Measurements from ENCODE around the gene OR6C68.
"Not testable (repeated sequence)": the region's sequence is repeated elsewhere in the genome, so short reads cannot be mapped to it uniquely, and the experiment has no call there.

OR6C68 gene

GRCh38 chr12:55492078-55492477, at the start of gene OR6C68:
Gene OR6C68 (plus strand): TSS chr12:55492378. CDS start chr12:55492378, 0 bp downstream.
- DNase-seq = no peak

GRCh38 chr12:55443776-55444175, 48.4 kb upstream of the OR6C68 start, which contains the start of gene OR6C2:
Gene OR6C2 (plus strand): TSS chr12:55444076. CDS start chr12:55452214, 8,138 bp downstream.
- DNase-seq = no peak

GRCh38 chr12:55445357-55445756, 46.8 kb upstream of the OR6C68 start:
- no peak for DNase-seq

- no peak for DNase-seq
These were observed 45.9 kb upstream of the OR6C68 start for GRCh38 chr12:55446326-55446725.

GRCh38 chr12:55448825-55449224, 43.4 kb upstream of the OR6C68 start:
- no peak for DNase-seq

- DNase-seq = not testable (repeated sequence)
These were observed 27.3 kb upstream of the OR6C68 start for GRCh38 chr12:55464926-55465325.

- DNase-seq = no peak
These were observed 24.3 kb upstream of the OR6C68 start for GRCh38 chr12:55467836-55468235.

GRCh38 chr12:55469291-55469690, 22.9 kb upstream of the OR6C68 start:
- DNase-seq = no peak

- DNase-seq = no peak
These were observed 21.9 kb upstream of the OR6C68 start, which contains the start of gene OR6C70 for GRCh38 chr12:55470088-55470829. Gene OR6C70 (minus strand): TSS chr12:55470138. CDS start chr12:55470138, 0 bp downstream.

GRCh38 chr12:55472264-55472663, 19.9 kb upstream of the OR6C68 start:
- DNase-seq = no peak

GRCh38 chr12:55479136-55479535, 13.0 kb upstream of the OR6C68 start:
- not testable (repeated sequence) for DNase-seq

GRCh38 chr12:55484284-55484683, 7.9 kb upstream of the OR6C68 start:
- not testable (repeated sequence) for DNase-seq

- no peak for DNase-seq
These were observed 3.3 kb downstream of the OR6C68 start for GRCh38 chr12:55495490-55495889.

GRCh38 chr12:55499231-55499630, 7.1 kb downstream of the OR6C68 start:
- DNase-seq = no peak

- DNase-seq = no peak
These were observed 7.7 kb downstream of the OR6C68 start for GRCh38 chr12:55499810-55500252.

- no peak for DNase-seq
These were observed 9.4 kb downstream of the OR6C68 start for GRCh38 chr12:55501601-55502000.

- no peak for DNase-seq
These were observed 23.5 kb downstream of the OR6C68 start for GRCh38 chr12:55515696-55516095.

- DNase-seq = no peak
These were observed 24.2 kb downstream of the OR6C68 start for GRCh38 chr12:55516391-55516790.
